ENCODE results near the gene ANTXR2. TPM values are rescaled to one million over a fixed set of nuclear protein-coding genes. Genes with fewer than 3 reads are reported as not detected.

The ANTXR2 gene
- total RNA-seq, 4 donors from 2014 or later, result 319 to 518 (median 329) TPM

DNA sequence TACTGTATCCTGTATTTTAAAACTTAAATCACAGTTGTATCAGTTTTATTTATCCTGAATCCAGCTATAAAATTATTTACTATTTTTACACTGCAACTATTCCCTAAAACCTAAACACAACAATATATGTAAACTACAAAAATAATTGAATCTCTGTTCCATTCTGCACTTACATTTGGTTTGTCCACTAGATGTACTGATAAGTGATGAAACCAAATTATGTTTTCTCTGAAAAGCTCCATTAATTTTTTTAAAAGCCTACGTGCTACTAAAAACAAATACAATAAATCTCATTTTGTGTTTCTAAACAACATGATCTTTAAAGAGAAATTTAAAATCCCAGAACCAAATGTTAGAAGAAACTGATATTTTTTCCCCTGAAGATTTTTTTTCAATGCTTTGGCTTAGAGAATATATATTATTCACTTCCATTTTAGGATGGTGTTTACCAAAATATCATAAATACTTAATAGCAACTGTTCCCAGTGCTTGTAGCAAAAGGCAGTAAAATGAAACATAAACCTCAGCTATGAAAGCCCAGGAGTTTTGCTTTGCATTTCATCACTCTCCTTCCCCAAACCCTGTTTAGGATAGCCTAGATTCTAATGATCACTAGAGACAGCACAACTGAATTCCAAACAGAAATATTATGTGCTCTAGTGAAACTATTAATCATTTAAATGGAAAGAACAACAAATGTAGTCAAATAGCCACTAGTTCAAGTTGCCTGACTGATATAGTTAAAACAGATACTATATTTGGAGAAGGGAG is 19.7 kb downstream of the ANTXR2 start:
- DNase-seq (ENCODE audit: extremely low spot score), result no peak
- Histone ChIP-seq H3K27me3 (no peaks in the 10 kb centered on the region), H3K4me3 (no peak overlapping the region), H3K27ac (replicated peaks in 1 of 4) (peak overlapping the region; percentile 47 to 76 (median 58)), H3K36me3 (peaks cover 0 to 55% (median 0%) of the 10 kb centered on the region in 4 donors), H3K9me3 (no peaks in the 10 kb centered on the region), H3K4me1 (peaks cover 14 to 99% (median 74%) of the 10 kb centered on the region in 4 donors)
- intact Hi-C loops (cut with DNase I), result loop anchor here (10.0 kb wide), 1 partner anchor 1099 kb away; no protein-coding TSS in a partner anchor
- TF ChIP-seq, protein P1, sequence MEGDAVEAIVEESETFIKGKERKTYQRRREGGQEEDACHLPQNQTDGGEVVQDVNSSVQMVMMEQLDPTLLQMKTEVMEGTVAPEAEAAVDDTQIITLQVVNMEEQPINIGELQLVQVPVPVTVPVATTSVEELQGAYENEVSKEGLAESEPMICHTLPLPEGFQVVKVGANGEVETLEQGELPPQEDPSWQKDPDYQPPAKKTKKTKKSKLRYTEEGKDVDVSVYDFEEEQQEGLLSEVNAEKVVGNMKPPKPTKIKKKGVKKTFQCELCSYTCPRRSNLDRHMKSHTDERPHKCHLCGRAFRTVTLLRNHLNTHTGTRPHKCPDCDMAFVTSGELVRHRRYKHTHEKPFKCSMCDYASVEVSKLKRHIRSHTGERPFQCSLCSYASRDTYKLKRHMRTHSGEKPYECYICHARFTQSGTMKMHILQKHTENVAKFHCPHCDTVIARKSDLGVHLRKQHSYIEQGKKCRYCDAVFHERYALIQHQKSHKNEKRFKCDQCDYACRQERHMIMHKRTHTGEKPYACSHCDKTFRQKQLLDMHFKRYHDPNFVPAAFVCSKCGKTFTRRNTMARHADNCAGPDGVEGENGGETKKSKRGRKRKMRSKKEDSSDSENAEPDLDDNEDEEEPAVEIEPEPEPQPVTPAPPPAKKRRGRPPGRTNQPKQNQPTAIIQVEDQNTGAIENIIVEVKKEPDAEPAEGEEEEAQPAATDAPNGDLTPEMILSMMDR (IDR thresholded peaks at IDR 0.05), result no peak
- TF ChIP-seq EP300 (IDR thresholded peaks at IDR 0.05) (no peak), POLR2AphosphoS5 (IDR thresholded peaks at IDR 0.05) (no peak), POLR2A (IDR thresholded peaks at IDR 0.05; ENCODE audit: low read depth) (no peak)
- WGBS, result 71% methylated on average over 1 of the region's 1 CpG

GRCh38 chr4:80049813-80050534 is 23.1 kb downstream of the ANTXR2 start:
- no peaks in the 10 kb centered on the region for H3K9me3 ChIP-seq
- H3K27me3 ChIP-seq, result no peaks in the 10 kb centered on the region
- TF ChIP-seq POLR2AphosphoS5 (IDR thresholded peaks at IDR 0.05), result peak in 1 of 2 donors; percentile 39
- TF ChIP-seq POLR2A (IDR thresholded peaks at IDR 0.05; ENCODE audit: low read depth), result no peak
- TF ChIP-seq, protein P1 (IDR thresholded peaks at IDR 0.05), result no peak
- no peak for TF ChIP-seq EP300 (IDR thresholded peaks at IDR 0.05)
- intact Hi-C loops (cut with DNase I), result loop anchor here (10.0 kb wide), 1 partner anchor 1095 kb away; no protein-coding TSS in a partner anchor
- peak overlapping the region; percentile 60 to 76 (median 71) for H3K27ac ChIP-seq (replicated peaks in 1 of 4)
- H3K36me3 ChIP-seq, result peaks cover 0 to 43% (median 2%) of the 10 kb centered on the region in 4 donors
- H3K4me3 ChIP-seq, result no peak overlapping the region
- peaks cover 23 to 97% (median 77%) of the 10 kb centered on the region in 4 donors for H3K4me1 ChIP-seq
- 70% methylated on average over 7 of the region's 7 CpGs for WGBS
- DNase-seq (ENCODE audit: extremely low spot score), result no peak

DNA sequence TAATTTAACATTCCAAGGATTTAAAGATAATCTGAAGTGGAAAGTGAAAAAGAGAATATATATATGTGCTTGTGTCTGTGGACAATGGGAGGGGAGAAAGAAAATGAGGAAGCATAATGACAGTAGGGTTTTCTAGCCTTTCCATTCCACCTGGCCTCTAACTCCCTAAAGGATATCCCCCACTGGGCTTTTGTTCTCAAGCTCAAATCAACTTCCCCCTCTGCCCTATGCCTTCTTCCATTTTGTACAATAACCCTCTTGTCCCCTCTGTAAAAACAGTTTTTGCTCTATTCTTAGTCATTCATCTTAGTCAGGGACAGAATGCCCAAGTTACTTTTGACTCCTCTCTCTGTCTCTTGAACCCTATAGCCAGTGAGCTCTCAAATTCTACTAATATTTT is 23.6 kb downstream of the ANTXR2 start:
- Histone ChIP-seq H3K4me3 (no peak overlapping the region), H3K27me3 (no peaks in the 10 kb centered on the region), H3K27ac (replicated peaks in 1 of 4) (peak overlapping the region; percentile 60 to 76 (median 71)), H3K36me3 (peaks cover 0 to 37% (median 2%) of the 10 kb centered on the region in 4 donors), H3K9me3 (no peaks in the 10 kb centered on the region), H3K4me1 (peaks cover 23 to 97% (median 76%) of the 10 kb centered on the region in 4 donors)
- intact Hi-C loops (cut with DNase I), result no loop called here
- TF ChIP-seq, protein P1 (IDR thresholded peaks at IDR 0.05), result no peak
- TF ChIP-seq POLR2A (IDR thresholded peaks at IDR 0.05; ENCODE audit: low read depth) (no peak), EP300 (IDR thresholded peaks at IDR 0.05) (no peak), POLR2AphosphoS5 (IDR thresholded peaks at IDR 0.05) (no peak)
- no peak for DNase-seq (ENCODE audit: extremely low spot score)

- H3K27ac ChIP-seq (replicated peaks in 1 of 4), result peak overlapping the region; percentile 59 to 72 (median 67)
- no peaks in the 10 kb centered on the region for H3K27me3 ChIP-seq
- H3K9me3 ChIP-seq, result no peaks in the 10 kb centered on the region
- peaks cover 36 to 85% (median 74%) of the 10 kb centered on the region in 4 donors for H3K4me1 ChIP-seq
- no peak for TF ChIP-seq POLR2AphosphoS5 (IDR thresholded peaks at IDR 0.05)
- TF ChIP-seq POLR2A (IDR thresholded peaks at IDR 0.05; ENCODE audit: low read depth), result no peak
- no peak for TF ChIP-seq EP300 (IDR thresholded peaks at IDR 0.05)
- TF ChIP-seq, protein P1 (IDR thresholded peaks at IDR 0.05), result no peak
- H3K4me3 ChIP-seq, result no peak overlapping the region
- DNase-seq (ENCODE audit: extremely low spot score), result no peak
- peaks cover 0 to 18% (median 7%) of the 10 kb centered on the region in 4 donors for H3K36me3 ChIP-seq
- intact Hi-C loops (cut with DNase I), result no loop called here
Observed at GRCh38 chr4:80045786-80046185, 27.2 kb downstream of the ANTXR2 start.

Data from esophagus muscularis mucosa (tissue), 4 donors.